Ascending aorta (tissue), 2 donors: ENCODE results near the gene RNF207. TPM values are rescaled to one million over a fixed set of nuclear protein-coding genes. Genes with fewer than 3 reads are reported as not detected.
A peak's percentile ranks its signal among the peaks of the same experiment; 100 is the strongest.

ENCODE experiments used
- DNase-seq, 2 donors: peaks; one replicate each; pipeline ENCODE4 v3.0.0-alpha.2; 2019; ENCODE audit warnings: low spot score in 2 of 2
- H3K27ac ChIP-seq, 2 donors: fragments of 200-600 bp; sonication (generic); one replicate each; pipeline ENCODE4 v1.5.1; 2016 to 2017; ENCODE audit warnings: mild to moderate bottlenecking in 1 of 2
- H3K27me3 ChIP-seq: fragments of 200-600 bp; sonication (generic); one replicate; pipeline ENCODE4 v1.5.1; 2017
- H3K36me3 ChIP-seq, 2 donors: fragments of 200-600 bp; sonication (generic); one replicate each; pipeline ENCODE4 v1.5.1; 2016
- H3K4me1 ChIP-seq, 2 donors: fragments of 200-600 bp; sonication (generic); one replicate each; pipeline ENCODE4 v1.5.1; 2016 to 2017; ENCODE audit warnings: mild to moderate bottlenecking in 1 of 2
- H3K4me3 ChIP-seq, 2 donors: fragments of 200-600 bp; sonication (generic); one replicate each; pipeline ENCODE4 v1.5.1; 2016 to 2017; ENCODE audit warnings: mild to moderate bottlenecking in 1 of 2
- H3K9me3 ChIP-seq, 2 donors: fragments of 200-600 bp; sonication (generic); one replicate each; pipeline ENCODE4 v1.5.1; 2016
- intact Hi-C: fragments of 100-400 bp; cut with DNase I; formaldehyde crosslinking; loops from one replicate; pipeline ENCODE4 v1.15.1; 2023
- total RNA-seq: library from RNA; depleted of rRNA; stranded (reverse); fragments of >200 nt; gene quantifications from one replicate; pipeline ENCODE4 v1.1.0, GENCODE V29; 2016
- TF ChIP-seq, protein P1 (sequence below), 3 experiments: fragments of 200-600 bp in 2 of 3; fragments of 450-650 bp in 1 of 3; sonication (generic) in 2 of 3; IDR thresholded peaks; one replicate each; pipeline ENCODE4 v1.5.1; 2016 to 2019; ENCODE audit warnings: antibody characterized with exemption in 3 of 3, mild to moderate bottlenecking in 1 of 3, moderate library complexity in 1 of 3

RNF207 gene
- total RNA-seq, 1 donor from 2014 or later = 81.1 TPM

DNA sequence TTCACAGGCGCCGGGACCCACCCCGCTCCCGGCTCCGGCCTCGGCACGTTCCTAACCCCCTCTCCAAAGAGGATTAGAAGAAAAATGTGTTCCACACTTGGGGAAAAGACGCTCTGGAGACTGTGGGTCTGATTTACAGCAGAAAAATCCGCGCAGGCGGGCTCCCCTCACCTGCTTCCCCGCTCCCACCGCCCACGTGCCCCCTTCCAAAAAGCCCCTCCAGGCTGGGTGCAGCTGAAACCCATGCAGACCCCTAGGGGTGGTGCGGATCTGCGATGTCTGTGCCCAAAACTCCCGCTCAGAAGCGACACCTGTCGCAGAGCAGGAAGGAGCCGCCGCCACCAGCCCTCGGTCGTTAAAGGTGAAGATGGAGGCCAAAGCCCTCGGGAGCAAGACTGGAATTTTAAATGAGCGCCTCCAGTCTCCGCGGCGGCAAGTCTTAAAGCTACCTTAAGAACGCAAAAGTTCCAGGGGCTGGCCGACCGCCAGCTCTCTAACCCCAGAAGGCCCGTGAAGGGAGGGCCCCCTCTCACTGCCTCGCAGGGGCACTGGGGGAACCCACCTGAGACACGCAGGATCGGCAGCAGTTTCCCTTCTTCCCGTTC is 25.1 kb upstream of the RNF207 start:
- intact Hi-C loops = no loop called here
- peak overlapping the region in 1 of 2 donors; percentile 8 for H3K27ac ChIP-seq
- H3K27me3 ChIP-seq = no peaks in the 10 kb centered on the region
- H3K9me3 ChIP-seq = no peaks in the 10 kb centered on the region
- TF ChIP-seq, protein P1, sequence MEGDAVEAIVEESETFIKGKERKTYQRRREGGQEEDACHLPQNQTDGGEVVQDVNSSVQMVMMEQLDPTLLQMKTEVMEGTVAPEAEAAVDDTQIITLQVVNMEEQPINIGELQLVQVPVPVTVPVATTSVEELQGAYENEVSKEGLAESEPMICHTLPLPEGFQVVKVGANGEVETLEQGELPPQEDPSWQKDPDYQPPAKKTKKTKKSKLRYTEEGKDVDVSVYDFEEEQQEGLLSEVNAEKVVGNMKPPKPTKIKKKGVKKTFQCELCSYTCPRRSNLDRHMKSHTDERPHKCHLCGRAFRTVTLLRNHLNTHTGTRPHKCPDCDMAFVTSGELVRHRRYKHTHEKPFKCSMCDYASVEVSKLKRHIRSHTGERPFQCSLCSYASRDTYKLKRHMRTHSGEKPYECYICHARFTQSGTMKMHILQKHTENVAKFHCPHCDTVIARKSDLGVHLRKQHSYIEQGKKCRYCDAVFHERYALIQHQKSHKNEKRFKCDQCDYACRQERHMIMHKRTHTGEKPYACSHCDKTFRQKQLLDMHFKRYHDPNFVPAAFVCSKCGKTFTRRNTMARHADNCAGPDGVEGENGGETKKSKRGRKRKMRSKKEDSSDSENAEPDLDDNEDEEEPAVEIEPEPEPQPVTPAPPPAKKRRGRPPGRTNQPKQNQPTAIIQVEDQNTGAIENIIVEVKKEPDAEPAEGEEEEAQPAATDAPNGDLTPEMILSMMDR (IDR thresholded peaks at IDR 0.05) = no peak
- peaks cover 8 to 9% of the 10 kb centered on the region in 2 donors for H3K4me1 ChIP-seq
- peaks cover 7% of the 10 kb centered on the region in 2 donors for H3K36me3 ChIP-seq
- DNase-seq = no peak
- H3K4me3 ChIP-seq = peak overlapping the region in 1 of 2 donors; percentile 66

DNA sequence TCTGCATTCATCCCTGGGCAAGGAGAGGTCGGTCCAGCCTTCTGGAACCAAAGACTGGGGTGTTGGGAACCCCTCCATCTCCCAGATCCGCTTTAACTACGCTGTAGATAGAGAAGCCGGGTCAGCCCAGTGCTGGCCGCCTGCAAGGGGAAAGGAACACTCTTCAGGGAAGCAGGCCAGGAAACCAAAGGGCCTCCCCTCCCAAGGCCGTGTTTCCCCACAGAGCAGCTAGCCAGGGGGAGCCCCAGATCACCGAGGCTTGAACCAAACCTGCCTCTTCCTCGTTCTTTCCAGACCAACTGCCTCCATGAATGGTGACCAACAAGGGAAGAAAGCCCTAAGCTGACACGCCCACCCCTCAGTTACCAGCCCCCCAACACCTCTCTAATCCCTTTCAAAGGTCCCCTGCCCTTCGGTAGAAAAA is 24.6 kb upstream of the RNF207 start:
- no peak for DNase-seq
- intact Hi-C loops = no loop called here
- TF ChIP-seq, protein P1 (IDR thresholded peaks at IDR 0.05) = no peak
- Histone ChIP-seq H3K36me3 (peaks cover 10 to 11% of the 10 kb centered on the region in 2 donors), H3K9me3 (no peaks in the 10 kb centered on the region), H3K27me3 (no peaks in the 10 kb centered on the region), H3K4me1 (peaks cover 8 to 9% of the 10 kb centered on the region in 2 donors), H3K27ac (peak overlapping the region in 1 of 2 donors; percentile 8), H3K4me3 (peak overlapping the region in 1 of 2 donors; percentile 66)

DNA sequence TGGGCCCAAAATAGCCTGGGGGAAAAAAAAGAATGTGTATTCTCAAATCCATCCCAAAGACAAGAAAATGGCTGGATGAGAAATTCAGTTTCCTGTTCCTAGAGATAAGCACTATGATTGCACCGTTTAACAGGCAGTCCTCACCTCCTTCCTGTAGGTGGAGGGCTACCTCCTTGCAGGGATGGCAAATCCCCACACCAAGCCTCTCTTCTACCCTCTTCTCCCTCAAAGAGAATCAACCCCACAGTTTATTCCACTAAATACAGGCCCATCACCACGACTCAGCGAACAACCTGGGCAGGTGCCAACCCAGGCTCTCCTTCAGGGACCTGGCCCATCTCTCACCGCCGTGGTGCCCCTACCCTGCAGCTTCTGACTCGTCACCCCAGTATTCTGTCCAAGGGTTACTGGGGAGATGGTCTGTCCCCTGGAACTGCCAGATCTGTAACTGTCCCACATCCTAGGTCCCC is 22.4 kb upstream of the RNF207 start:
- peaks cover 8% of the 10 kb centered on the region in 2 donors for H3K4me1 ChIP-seq
- DNase-seq = no peak
- H3K36me3 ChIP-seq = peaks cover 26 to 27% of the 10 kb centered on the region in 2 donors
- no peak overlapping the region for H3K4me3 ChIP-seq
- no peaks in the 10 kb centered on the region for H3K9me3 ChIP-seq
- no peaks in the 10 kb centered on the region for H3K27me3 ChIP-seq
- TF ChIP-seq, protein P1 (IDR thresholded peaks at IDR 0.05) = no peak
- intact Hi-C loops = no loop called here
- no peak overlapping the region for H3K27ac ChIP-seq

DNA sequence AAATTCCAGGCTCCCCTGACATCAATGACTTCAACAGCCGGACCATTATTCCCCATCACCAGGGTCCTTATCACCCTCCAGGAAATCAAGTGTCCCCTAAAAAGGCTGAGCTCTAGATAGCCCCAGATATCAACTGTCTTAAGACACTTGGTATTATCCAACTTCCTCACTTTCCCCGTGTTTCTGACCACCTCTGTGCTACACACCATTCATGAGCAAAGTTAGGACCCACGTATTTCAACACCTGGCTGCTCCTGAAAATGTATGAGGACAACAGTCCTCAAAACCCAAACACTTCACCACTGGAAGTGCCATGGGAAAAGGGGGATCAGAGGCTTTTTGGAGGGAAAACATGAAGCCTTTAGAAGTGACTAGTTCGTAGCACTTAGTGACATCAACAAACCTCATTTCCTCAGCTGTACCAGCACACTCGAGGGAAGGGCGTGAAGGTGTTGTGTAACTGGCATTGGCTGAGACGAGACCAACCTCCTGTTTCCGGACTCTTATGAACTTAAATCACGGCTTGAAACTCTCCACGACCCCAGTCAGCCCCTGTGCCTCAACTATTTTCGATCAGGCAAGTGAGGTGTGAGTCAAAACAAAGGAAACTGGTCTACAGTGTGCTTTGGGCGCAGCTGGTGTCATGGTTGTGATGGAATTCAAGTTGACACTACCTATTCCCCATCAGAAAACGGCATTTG is 21.7 kb upstream of the RNF207 start:
- Histone ChIP-seq H3K27ac (no peak overlapping the region), H3K4me3 (no peak overlapping the region), H3K4me1 (peaks cover under 1 to 1% of the 10 kb centered on the region in 2 donors), H3K27me3 (no peaks in the 10 kb centered on the region), H3K9me3 (no peaks in the 10 kb centered on the region), H3K36me3 (peaks cover 28 to 34% of the 10 kb centered on the region in 2 donors)
- intact Hi-C loops = no loop called here
- no peak for DNase-seq
- TF ChIP-seq, protein P1 (IDR thresholded peaks at IDR 0.05) = no peak

DNA sequence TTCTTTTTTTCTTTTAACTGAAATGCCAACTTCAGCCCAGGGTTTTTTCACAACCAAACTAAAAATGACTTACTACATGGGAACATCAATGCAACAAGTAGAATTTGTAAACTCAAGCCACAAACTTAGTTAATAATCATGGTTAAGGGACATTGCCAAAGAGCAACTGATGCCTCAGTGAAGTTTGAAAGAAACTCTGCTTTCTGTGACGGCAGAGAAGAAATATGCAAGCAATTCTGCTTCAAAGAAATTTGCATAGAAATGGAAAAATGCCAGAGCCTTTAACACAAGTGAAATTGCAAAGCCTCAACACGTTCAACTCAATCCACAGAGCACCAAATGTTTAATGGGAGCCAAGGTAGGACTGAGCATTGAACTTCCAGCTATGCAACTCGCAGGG is 20.8 kb upstream of the RNF207 start:
- Histone ChIP-seq H3K27ac (no peak overlapping the region), H3K4me1 (no peaks in the 10 kb centered on the region), H3K27me3 (no peaks in the 10 kb centered on the region), H3K9me3 (no peaks in the 10 kb centered on the region), H3K36me3 (peaks cover 35 to 43% of the 10 kb centered on the region in 2 donors), H3K4me3 (no peak overlapping the region)
- TF ChIP-seq, protein P1 (IDR thresholded peaks at IDR 0.05) = no peak
- no peak for DNase-seq
- intact Hi-C loops = no loop called here
